Lower leg skin (tissue), 3 donors: ENCODE measurements around the gene DEPDC1B.

Experiments
- CTCF ChIP-seq, 3 donors: fragments of 450-650 bp; IDR thresholded peaks; one replicate each; pipeline ENCODE4 v1.5.1; 2016; ENCODE audit warnings: antibody characterized with exemption in 3 of 3, mild to moderate bottlenecking in 3 of 3, moderate library complexity in 2 of 3
- POLR2A ChIP-seq, 2 donors: fragments of 450-650 bp; IDR thresholded peaks; one replicate each; pipeline ENCODE4 v1.6.1; 2016 to 2017; ENCODE audit warnings: antibody characterized with exemption in 2 of 2, mild to moderate bottlenecking in 1 of 2, moderate library complexity in 1 of 2

GRCh38 chr5:60738933-60739332 is 39.0 kb upstream of the DEPDC1B start:
- TF ChIP-seq CTCF (IDR thresholded peaks at IDR 0.05) (no peak), POLR2A (IDR thresholded peaks at IDR 0.05) (no peak)
